Pons (tissue), 1 donor: ENCODE data around the gene AP2B1.

ENCODE experiments used
- DNase-seq: peaks from one replicate; pipeline ENCODE4 v3.0.0-alpha.2; 2016; ENCODE audit warnings: low spot score

The AP2B1 gene

GRCh38 chr17:35630530-35631148, 43.5 kb downstream of the AP2B1 start:
- DNase-seq: no peak

GRCh38 chr17:35641032-35641431, 53.9 kb downstream of the AP2B1 start:
- no peak for DNase-seq

GRCh38 chr17:35645923-35646322, 58.8 kb downstream of the AP2B1 start:
- no peak for DNase-seq

GRCh38 chr17:35651467-35651866, 64.3 kb downstream of the AP2B1 start:
- DNase-seq: no peak

- DNase-seq: no peak
These were observed 66.7 kb downstream of the AP2B1 start for GRCh38 chr17:35653619-35654361.

- DNase-seq: no peak
These were observed 68.2 kb downstream of the AP2B1 start for GRCh38 chr17:35655303-35655702.

- no peak for DNase-seq
These were observed 73.8 kb downstream of the AP2B1 start for GRCh38 chr17:35660902-35661301.

GRCh38 chr17:35664685-35665084, 77.6 kb downstream of the AP2B1 start:
- no peak for DNase-seq

GRCh38 chr17:35665662-35666061, 78.5 kb downstream of the AP2B1 start:
- DNase-seq: no peak

GRCh38 chr17:35666070-35666469, 78.9 kb downstream of the AP2B1 start:
- no peak for DNase-seq

GRCh38 chr17:35666967-35667532, 79.9 kb downstream of the AP2B1 start:
- DNase-seq: no peak

GRCh38 chr17:35668802-35669201, 81.7 kb downstream of the AP2B1 start:
- DNase-seq: no peak

- DNase-seq: no peak
These were observed 87.4 kb downstream of the AP2B1 start for GRCh38 chr17:35674552-35674951.

GRCh38 chr17:35676441-35676840, 89.3 kb downstream of the AP2B1 start:
- DNase-seq: no peak

- no peak for DNase-seq
These were observed 92.0 kb downstream of the AP2B1 start for GRCh38 chr17:35679007-35679682.

- peak; percentile 4 for DNase-seq
These were observed 96.5 kb downstream of the AP2B1 start for GRCh38 chr17:35683591-35683990.

- no peak for DNase-seq
These were observed 97.1 kb downstream of the AP2B1 start for GRCh38 chr17:35684055-35684802.

- DNase-seq: no peak
These were observed 105.5 kb downstream of the AP2B1 start for GRCh38 chr17:35692512-35693210.

- DNase-seq: no peak
These were observed 106.5 kb downstream of the AP2B1 start for GRCh38 chr17:35693662-35694061.

GRCh38 chr17:35694906-35695305, 107.8 kb downstream of the AP2B1 start:
- no peak for DNase-seq

GRCh38 chr17:35695613-35696012, 108.5 kb downstream of the AP2B1 start:
- DNase-seq: no peak

GRCh38 chr17:35698800-35699199, 111.7 kb downstream of the AP2B1 start:
- no peak for DNase-seq
